ENCODE measurements around the gene PARVA.

- TF ChIP-seq CTCF (conservative IDR thresholded peaks at IDR 0.05 in 1 of 2, IDR thresholded peaks at IDR 0.05 in 1 of 2; ENCODE audit: low read depth in 1 of 2, low read length in 2 of 2): no peak
- TF ChIP-seq EZH2 (IDR thresholded peaks at IDR 0.05; ENCODE audit: low read length, missing control alignments): no peak
Measured at GRCh38 chr11:12459374-12459773, 82.0 kb downstream of the PARVA start.
